Liver (tissue), 9 donors: Measurements from ENCODE around the gene CYB5A. TPM values are rescaled to one million over a fixed set of nuclear protein-coding genes. Genes with fewer than 3 reads are reported as not detected.

Experiments used
- DNase-seq: peaks from one replicate; pipeline ENCODE4 v3.0.0-alpha.2; 2017; ENCODE audit warnings: low spot score
- H3K27ac ChIP-seq, 2 donors: one replicate each; pipeline ENCODE4 v1.7.0; 2013; ENCODE audit warnings: inconsistent platforms in 2 of 2, low read length in 2 of 2, control low read depth in 1 of 2, low read depth in 1 of 2, mild to moderate bottlenecking in 1 of 2
- H3K27me3 ChIP-seq, 4 donors: one replicate each; pipeline versions ENCODE4 v1.6.1 to v1.7.0; 2013; ENCODE audit warnings: low read length in 3 of 4, inconsistent platforms in 1 of 4, mild to moderate bottlenecking in 1 of 4, moderate library complexity in 1 of 4; ENCODE audit not compliant: control insufficient read depth in 4 of 4, insufficient read depth in 4 of 4
- H3K36me3 ChIP-seq, 4 donors: one replicate each; pipeline versions ENCODE4 v1.6.1 to v1.7.0; 2013; ENCODE audit warnings: low read length in 3 of 4, mild to moderate bottlenecking in 3 of 4, low read depth in 1 of 4, moderate library complexity in 1 of 4; ENCODE audit not compliant: control insufficient read depth in 4 of 4, insufficient read depth in 3 of 4
- H3K4me1 ChIP-seq, 4 donors: one replicate each; pipeline versions ENCODE4 v1.6.1 to v1.7.0; 2013; ENCODE audit warnings: low read length in 3 of 4, mild to moderate bottlenecking in 3 of 4, moderate library complexity in 1 of 4; ENCODE audit not compliant: control insufficient read depth in 4 of 4, insufficient read depth in 4 of 4
- H3K4me3 ChIP-seq, 3 donors: one replicate each; pipeline versions ENCODE4 v1.6.1 to v1.7.0; 2013; ENCODE audit warnings: low read length in 3 of 3, control low read depth in 1 of 3, low read depth in 1 of 3, mild to moderate bottlenecking in 1 of 3
- H3K9ac ChIP-seq, 2 donors: one replicate each; pipeline ENCODE4 v1.7.0; 2013; ENCODE audit warnings: low read length in 2 of 2, mild to moderate bottlenecking in 2 of 2, moderate library complexity in 2 of 2, control low read depth in 1 of 2, low read depth in 1 of 2
- H3K9me3 ChIP-seq, 4 donors: one replicate each; pipeline versions ENCODE4 v1.6.1 to v1.7.0; 2013; ENCODE audit warnings: low read length in 3 of 4; ENCODE audit not compliant: control insufficient read depth in 4 of 4
- EGR1 ChIP-seq, 2 donors: IDR thresholded peaks; 2 replicates each; pipeline ENCODE4 v1.6.1; 2016 to 2018; ENCODE audit warnings: antibody characterized with exemption in 2 of 2, low read depth in 2 of 2
- FOXA1 ChIP-seq: IDR thresholded peaks from 2 replicates; pipeline ENCODE4 v1.6.1; 2016; ENCODE audit warnings: antibody characterized with exemption
- GABPA ChIP-seq, 2 donors: IDR thresholded peaks in 1 of 2; conservative IDR thresholded peaks in 1 of 2; 2 replicates each; pipeline ENCODE4 v1.6.1; 2016; ENCODE audit warnings: antibody characterized with exemption in 2 of 2, mild to moderate bottlenecking in 1 of 2, moderate library complexity in 1 of 2
- HNF4A ChIP-seq, 2 donors: conservative IDR thresholded peaks; 2 replicates each; pipeline ENCODE4 v1.6.1; 2016; ENCODE audit warnings: antibody characterized with exemption in 2 of 2, mild to moderate bottlenecking in 2 of 2
- HNF4G ChIP-seq: IDR thresholded peaks from 2 replicates; pipeline ENCODE4 v1.6.1; 2016; ENCODE audit warnings: antibody characterized with exemption
- JUND ChIP-seq, 2 donors: IDR thresholded peaks; 2 replicates each; pipeline ENCODE4 v1.6.1; 2016; ENCODE audit warnings: antibody characterized with exemption in 2 of 2
- NR2F2 ChIP-seq: IDR thresholded peaks from 2 replicates; pipeline ENCODE4 v1.6.1; 2016; ENCODE audit warnings: antibody characterized with exemption
- RAD21 ChIP-seq, 2 donors: IDR thresholded peaks; 2 replicates each; pipeline ENCODE4 v1.6.1; 2016; ENCODE audit warnings: antibody characterized with exemption in 2 of 2, mild to moderate bottlenecking in 2 of 2
- RXRA ChIP-seq, 2 donors: IDR thresholded peaks; 2 replicates each; pipeline ENCODE4 v1.6.1; 2017 to 2018; ENCODE audit warnings: antibody characterized with exemption in 2 of 2, mild to moderate bottlenecking in 1 of 2
- SP1 ChIP-seq: IDR thresholded peaks from 2 replicates; pipeline ENCODE4 v1.6.1; 2018; ENCODE audit warnings: antibody characterized with exemption, mild to moderate bottlenecking
- WGBS: extraction: QIAGEN DNeasy Blood & Tissue Kit; methylation state at CpG from one replicate; pipeline ENCODE4 v1.1.7; 2013; 5-methylcytosine and 5-hydroxymethylcytosine counted together
- polyA plus RNA-seq, 2 donors: library from polyadenylated mRNA; stranded (reverse) in 1 of 2; unstranded in 1 of 2; fragments of 200-250 nt in 1 of 2; fragments of >200 nt in 1 of 2; fragmentation: Nextera tagmentation in 1 of 2; extraction: Ambion mirVana in 1 of 2; gene quantifications; one replicate each; pipeline versions ENCODE4 v1.2.1 to v1.2.3, GENCODE V29; 2013 to 2015
- total RNA-seq, 2 donors: library from RNA; depleted of rRNA; stranded (reverse); fragments of >200 nt; gene quantifications; one replicate each; pipeline ENCODE4 v1.2.3, GENCODE V29; 2014
- TF ChIP-seq, protein P1 (sequence below): IDR thresholded peaks from 2 replicates; pipeline ENCODE4 v1.6.1; 2016; ENCODE audit warnings: antibody characterized with exemption
- TF ChIP-seq, protein P2 (sequence below): fragments of 150-350 bp; IDR thresholded peaks from 2 replicates; pipeline ENCODE4 v1.5.1; 2017; ENCODE audit warnings: improper control_type of control experiment, low read depth, low read length; ENCODE audit not compliant: missing input control
- TF ChIP-seq, protein P3 (sequence below): IDR thresholded peaks from 2 replicates; pipeline ENCODE4 v1.6.1; 2016; ENCODE audit warnings: antibody characterized with exemption, mild to moderate bottlenecking
- TF ChIP-seq, protein P4 (sequence below): IDR thresholded peaks from 2 replicates; pipeline ENCODE4 v1.6.1; 2016; ENCODE audit warnings: antibody characterized with exemption
- donor health status: healthy.
- donor health status: healthy.
- donor health status: healthy.
- donor health status: healthy.
- donor health status: healthy.

CYB5A gene
- total and polyA plus RNA-seq, 4 donors = 277 to 2,022 (median 1,122) TPM

DNA sequence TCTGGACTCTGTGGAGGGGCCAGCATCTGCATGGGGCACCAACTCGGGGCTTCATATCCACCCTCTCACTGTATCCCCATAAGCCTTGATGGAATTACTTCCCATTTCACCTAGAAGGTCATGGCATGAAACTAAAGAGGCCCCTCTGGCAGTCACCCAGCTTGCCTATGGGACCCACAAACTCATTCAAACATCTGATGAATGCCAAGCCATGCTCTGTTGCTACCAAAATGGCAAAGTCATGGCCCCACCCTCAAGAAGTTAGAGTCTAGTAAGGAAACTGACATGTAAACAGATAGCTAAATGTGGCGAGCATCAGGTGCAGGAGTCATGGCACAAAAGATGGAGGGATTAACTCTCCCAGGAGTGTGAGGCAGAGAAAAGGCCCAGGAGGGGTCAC lies 14.5 kb downstream of the CYB5A start:
- Histone ChIP-seq H3K9ac (no peak overlapping the region), H3K36me3 (peaks cover 0 to 16% (median 10%) of the 10 kb centered on the region in 4 donors), H3K27me3 (no peaks in the 10 kb centered on the region), H3K4me1 (peaks cover 22 to 90% (median 88%) of the 10 kb centered on the region in 4 donors), H3K9me3 (no peaks in the 10 kb centered on the region), H3K27ac (peak overlapping the region; percentile 17 to 49), H3K4me3 (no peak overlapping the region)
- DNase-seq = peak; percentile 51
- 84% methylated on average over 2 of the region's 2 CpGs for WGBS
- TF ChIP-seq RXRA (IDR thresholded peaks at IDR 0.05) (no peak), RAD21 (IDR thresholded peaks at IDR 0.05) (no peak), EGR1 (IDR thresholded peaks at IDR 0.05; ENCODE audit: low read depth in 2 of 2) (no peak)
- TF ChIP-seq, protein P1, sequence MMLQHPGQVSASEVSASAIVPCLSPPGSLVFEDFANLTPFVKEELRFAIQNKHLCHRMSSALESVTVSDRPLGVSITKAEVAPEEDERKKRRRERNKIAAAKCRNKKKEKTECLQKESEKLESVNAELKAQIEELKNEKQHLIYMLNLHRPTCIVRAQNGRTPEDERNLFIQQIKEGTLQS = no peak
- TF ChIP-seq, protein P2, sequence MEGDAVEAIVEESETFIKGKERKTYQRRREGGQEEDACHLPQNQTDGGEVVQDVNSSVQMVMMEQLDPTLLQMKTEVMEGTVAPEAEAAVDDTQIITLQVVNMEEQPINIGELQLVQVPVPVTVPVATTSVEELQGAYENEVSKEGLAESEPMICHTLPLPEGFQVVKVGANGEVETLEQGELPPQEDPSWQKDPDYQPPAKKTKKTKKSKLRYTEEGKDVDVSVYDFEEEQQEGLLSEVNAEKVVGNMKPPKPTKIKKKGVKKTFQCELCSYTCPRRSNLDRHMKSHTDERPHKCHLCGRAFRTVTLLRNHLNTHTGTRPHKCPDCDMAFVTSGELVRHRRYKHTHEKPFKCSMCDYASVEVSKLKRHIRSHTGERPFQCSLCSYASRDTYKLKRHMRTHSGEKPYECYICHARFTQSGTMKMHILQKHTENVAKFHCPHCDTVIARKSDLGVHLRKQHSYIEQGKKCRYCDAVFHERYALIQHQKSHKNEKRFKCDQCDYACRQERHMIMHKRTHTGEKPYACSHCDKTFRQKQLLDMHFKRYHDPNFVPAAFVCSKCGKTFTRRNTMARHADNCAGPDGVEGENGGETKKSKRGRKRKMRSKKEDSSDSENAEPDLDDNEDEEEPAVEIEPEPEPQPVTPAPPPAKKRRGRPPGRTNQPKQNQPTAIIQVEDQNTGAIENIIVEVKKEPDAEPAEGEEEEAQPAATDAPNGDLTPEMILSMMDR = no peak

DNA sequence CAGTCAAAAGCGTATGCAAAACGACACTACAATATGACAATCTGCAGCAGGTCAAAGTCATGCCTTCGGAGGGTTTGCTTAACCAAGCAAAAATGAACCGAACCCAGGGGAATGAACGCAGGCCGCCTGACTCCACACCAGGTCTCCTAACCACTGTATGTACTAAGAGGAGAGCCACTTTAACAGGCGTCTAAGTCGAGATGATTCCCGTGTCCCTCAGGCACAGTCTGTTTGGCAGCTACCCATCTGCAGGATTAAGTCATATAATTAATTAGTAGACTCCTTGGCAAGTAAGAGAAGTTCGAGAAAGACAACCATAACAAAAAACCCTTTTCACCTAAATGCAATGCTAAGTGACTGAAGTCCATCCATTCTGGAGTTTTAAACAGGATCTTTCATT lies 15.2 kb downstream of the CYB5A start:
- Histone ChIP-seq H3K27me3 (no peaks in the 10 kb centered on the region), H3K36me3 (peaks cover 0 to 16% (median 10%) of the 10 kb centered on the region in 4 donors), H3K4me3 (no peak overlapping the region), H3K4me1 (peaks cover 19 to 86% (median 85%) of the 10 kb centered on the region in 4 donors), H3K9ac (no peak overlapping the region), H3K27ac (no peak overlapping the region), H3K9me3 (no peaks in the 10 kb centered on the region)
- DNase-seq = no peak
- 40% methylated on average over 10 of the region's 10 CpGs for WGBS
- TF ChIP-seq SP1 (no peak), HNF4A (conservative IDR thresholded peaks at IDR 0.05) (peak in 1 of 2 donors; percentile 31)

DNA sequence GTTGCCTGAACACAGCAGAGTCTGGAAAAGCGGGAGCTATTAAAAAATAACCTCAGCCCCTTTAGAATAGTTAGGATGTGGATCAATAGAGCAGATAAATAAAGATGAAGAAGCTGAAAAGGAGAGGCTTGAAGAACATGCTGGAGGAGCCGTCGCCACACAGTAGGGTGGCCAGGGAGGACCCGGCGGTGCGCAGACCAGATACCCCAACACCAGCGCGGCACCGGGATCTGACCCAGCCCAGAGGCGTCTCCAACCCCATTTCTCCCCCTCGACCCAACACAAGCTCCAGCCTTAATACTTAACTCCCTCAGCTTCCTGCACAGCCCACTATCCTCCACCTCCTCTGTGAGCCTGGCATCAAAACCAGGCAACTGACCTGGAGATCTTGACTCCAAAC lies 16.0 kb downstream of the CYB5A start:
- WGBS = 83% methylated on average over 11 of the region's 11 CpGs

More for the DNA sequence above, 16.0 kb downstream of the CYB5A start:
- H3K9me3 ChIP-seq = no peaks in the 10 kb centered on the region
- DNase-seq = no peak
- TF ChIP-seq, protein P1 = no peak
- TF ChIP-seq, protein P3, sequence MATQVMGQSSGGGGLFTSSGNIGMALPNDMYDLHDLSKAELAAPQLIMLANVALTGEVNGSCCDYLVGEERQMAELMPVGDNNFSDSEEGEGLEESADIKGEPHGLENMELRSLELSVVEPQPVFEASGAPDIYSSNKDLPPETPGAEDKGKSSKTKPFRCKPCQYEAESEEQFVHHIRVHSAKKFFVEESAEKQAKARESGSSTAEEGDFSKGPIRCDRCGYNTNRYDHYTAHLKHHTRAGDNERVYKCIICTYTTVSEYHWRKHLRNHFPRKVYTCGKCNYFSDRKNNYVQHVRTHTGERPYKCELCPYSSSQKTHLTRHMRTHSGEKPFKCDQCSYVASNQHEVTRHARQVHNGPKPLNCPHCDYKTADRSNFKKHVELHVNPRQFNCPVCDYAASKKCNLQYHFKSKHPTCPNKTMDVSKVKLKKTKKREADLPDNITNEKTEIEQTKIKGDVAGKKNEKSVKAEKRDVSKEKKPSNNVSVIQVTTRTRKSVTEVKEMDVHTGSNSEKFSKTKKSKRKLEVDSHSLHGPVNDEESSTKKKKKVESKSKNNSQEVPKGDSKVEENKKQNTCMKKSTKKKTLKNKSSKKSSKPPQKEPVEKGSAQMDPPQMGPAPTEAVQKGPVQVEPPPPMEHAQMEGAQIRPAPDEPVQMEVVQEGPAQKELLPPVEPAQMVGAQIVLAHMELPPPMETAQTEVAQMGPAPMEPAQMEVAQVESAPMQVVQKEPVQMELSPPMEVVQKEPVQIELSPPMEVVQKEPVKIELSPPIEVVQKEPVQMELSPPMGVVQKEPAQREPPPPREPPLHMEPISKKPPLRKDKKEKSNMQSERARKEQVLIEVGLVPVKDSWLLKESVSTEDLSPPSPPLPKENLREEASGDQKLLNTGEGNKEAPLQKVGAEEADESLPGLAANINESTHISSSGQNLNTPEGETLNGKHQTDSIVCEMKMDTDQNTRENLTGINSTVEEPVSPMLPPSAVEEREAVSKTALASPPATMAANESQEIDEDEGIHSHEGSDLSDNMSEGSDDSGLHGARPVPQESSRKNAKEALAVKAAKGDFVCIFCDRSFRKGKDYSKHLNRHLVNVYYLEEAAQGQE = no peak
- TF ChIP-seq, protein P4, sequence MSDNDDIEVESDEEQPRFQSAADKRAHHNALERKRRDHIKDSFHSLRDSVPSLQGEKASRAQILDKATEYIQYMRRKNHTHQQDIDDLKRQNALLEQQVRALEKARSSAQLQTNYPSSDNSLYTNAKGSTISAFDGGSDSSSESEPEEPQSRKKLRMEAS = no peak
- TF ChIP-seq FOXA1 (no peak), HNF4G (no peak), GABPA (IDR thresholded peaks at IDR 0.05 in 1 of 2, conservative IDR thresholded peaks at IDR 0.05 in 1 of 2) (no peak), NR2F2 (no peak), RXRA (IDR thresholded peaks at IDR 0.05) (no peak), JUND (IDR thresholded peaks at IDR 0.05) (no peak)
- TF ChIP-seq, protein P2 = no peak
- H3K4me3 ChIP-seq = no peak overlapping the region
- no peak overlapping the region for H3K27ac ChIP-seq
- no peaks in the 10 kb centered on the region for H3K27me3 ChIP-seq
- H3K9ac ChIP-seq = no peak overlapping the region
- peaks cover 0 to 16% (median 8%) of the 10 kb centered on the region in 4 donors for H3K36me3 ChIP-seq
- H3K4me1 ChIP-seq = peaks cover 11 to 85% (median 84%) of the 10 kb centered on the region in 4 donors
